Measurements from ENCODE around the gene ZDHHC8. TPM values are rescaled to one million over a fixed set of nuclear protein-coding genes. Genes with fewer than 3 reads are reported as not detected.

ZDHHC8 gene
- total and polyA plus RNA-seq, 5 donors, result 34.2 to 64.7 (median 54.9) TPM

DNA sequence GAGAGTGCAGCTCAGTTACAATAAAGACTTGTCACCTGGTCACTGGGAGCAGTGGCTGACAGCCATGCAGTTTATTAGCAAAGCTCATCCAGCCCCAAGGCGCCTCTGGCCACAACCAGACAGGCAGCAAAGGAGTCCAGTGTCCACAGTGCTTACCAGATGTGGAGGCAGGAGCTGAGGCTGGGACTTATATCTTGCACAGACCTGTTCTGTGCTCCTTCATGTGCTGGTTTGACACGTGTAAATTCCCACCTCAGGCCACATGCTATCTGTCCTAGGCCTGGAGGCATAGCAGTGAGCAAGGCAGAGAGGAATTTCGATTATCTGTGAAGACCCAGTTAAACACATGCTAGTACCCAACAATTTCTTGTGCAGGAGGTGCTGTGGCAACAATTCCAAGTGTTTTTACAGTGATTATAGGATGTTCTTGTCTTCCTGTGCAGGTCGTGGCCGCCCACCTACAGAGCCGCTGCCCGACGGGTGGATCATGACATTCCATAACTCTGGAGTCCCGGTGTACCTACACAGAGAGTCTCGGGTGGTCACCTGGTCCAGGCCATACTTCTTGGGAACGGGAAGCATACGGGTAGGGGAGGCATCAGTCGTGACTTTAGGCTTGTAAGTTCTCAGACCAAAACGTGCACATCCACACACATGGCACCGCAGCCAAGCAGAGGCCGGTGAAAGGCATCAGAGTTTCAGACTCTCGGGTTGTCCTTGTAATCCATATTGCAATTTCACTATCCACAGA is 42.2 kb upstream of the ZDHHC8 start:
- H3K9me3 ChIP-seq (ENCODE audit: control insufficient read depth, low read length), result no peaks in the 10 kb centered on the region
- DNase-seq (no peak), ATAC-seq (no peak)
- intact Hi-C loops (cut with DNase I), result no loop called here
- H3K4me1 ChIP-seq (ENCODE audit: control insufficient read depth, insufficient read depth, low read length), result peaks cover 8% of the 10 kb centered on the region
- no peaks in the 10 kb centered on the region for H3K27me3 ChIP-seq (ENCODE audit: control insufficient read depth, insufficient read depth)
- no peak overlapping the region for H3K27ac ChIP-seq (ENCODE audit: low read length)
- H3K4me3 ChIP-seq (ENCODE audit: low read length), result no peak overlapping the region
- WGBS, result 90% methylated on average over 17 of the region's 17 CpGs

DNA sequence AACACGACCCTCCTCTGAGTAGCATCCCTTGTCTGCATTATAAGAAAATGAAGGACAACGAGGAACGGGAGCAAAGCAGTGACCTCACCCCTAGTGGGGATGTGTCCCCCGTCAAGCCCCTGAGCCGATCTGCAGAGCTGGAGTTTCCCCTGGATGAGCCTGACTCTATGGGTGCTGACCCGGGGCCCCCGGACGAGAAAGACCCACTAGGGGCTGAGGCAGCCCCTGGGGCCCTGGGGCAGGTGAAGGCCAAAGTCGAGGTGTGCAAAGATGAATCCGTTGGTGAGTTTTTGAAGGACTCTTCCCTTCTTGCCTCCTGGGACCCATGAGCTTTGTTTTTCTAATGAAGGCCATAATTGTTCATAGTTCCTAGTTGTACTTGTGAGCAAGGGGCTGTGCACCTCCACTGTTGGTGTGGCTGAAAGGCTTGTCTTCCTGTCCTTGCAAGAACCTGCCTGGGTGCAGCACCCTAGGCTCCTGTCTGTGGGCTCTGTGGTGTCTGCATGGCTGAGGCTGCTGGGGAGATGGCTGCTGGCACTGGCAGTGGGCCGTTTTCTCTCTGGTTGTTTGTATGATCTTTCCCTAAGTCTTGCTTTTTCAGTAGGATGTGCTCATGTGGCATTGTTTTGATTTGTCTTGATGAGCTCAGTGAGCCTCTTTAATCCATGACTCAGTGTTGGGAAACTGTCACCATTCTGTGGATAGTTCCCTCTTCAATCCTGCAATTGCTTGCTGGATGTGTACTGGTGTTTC is 41.5 kb upstream of the ZDHHC8 start:
- no peaks in the 10 kb centered on the region for H3K27me3 ChIP-seq (ENCODE audit: control insufficient read depth, insufficient read depth)
- H3K4me1 ChIP-seq (ENCODE audit: control insufficient read depth, insufficient read depth, low read length), result peaks cover under 1% of the 10 kb centered on the region
- ATAC-seq (no peak), DNase-seq (no peak)
- no peak overlapping the region for H3K4me3 ChIP-seq (ENCODE audit: low read length)
- intact Hi-C loops (cut with DNase I), result loop anchor here in 1 of 4 donors (10.0 kb wide), 1 partner anchor 695 kb away; no protein-coding TSS in a partner anchor
- 91% methylated on average over 11 of the region's 11 CpGs for WGBS
- H3K9me3 ChIP-seq (ENCODE audit: control insufficient read depth, low read length), result no peaks in the 10 kb centered on the region
- no peak overlapping the region for H3K27ac ChIP-seq (ENCODE audit: low read length)

DNA sequence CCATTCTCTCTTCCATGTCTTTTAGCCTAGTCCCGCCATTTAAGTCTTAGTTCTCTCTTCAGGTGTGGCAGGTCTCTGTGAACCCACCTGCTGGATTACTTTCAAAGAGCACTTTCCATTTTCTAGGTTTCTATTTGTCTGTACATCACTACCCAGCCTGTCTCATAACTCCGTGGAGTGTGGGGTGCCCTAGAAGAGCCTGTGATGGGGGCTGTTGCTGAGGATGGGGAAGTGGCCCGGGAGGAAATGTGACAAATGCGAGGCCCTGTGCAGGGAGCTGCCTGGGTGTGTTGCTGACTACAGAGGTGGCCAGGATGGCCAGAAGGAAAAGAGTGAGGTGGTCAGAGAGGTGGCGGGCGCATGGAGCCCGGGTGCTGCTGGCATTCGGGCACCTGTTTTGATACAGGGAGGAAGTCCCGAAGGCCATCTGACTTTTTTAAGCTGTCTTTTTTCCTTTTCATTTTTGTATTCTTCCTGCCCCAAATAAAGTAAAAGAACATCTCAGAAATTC is 40.8 kb upstream of the ZDHHC8 start:
- DNase-seq (no peak), ATAC-seq (no peak)
- Histone ChIP-seq H3K4me3 (ENCODE audit: low read length) (no peak overlapping the region), H3K27ac (ENCODE audit: low read length) (no peak overlapping the region), H3K4me1 (ENCODE audit: control insufficient read depth, insufficient read depth, low read length) (no peaks in the 10 kb centered on the region), H3K9me3 (ENCODE audit: control insufficient read depth, low read length) (no peaks in the 10 kb centered on the region), H3K27me3 (ENCODE audit: control insufficient read depth, insufficient read depth) (no peaks in the 10 kb centered on the region)
- 88% methylated on average over 9 of the region's 9 CpGs for WGBS
- intact Hi-C loops (cut with DNase I), result loop anchor here in 1 of 4 donors (10.0 kb wide), 1 partner anchor 696 kb away; no protein-coding TSS in a partner anchor

DNA sequence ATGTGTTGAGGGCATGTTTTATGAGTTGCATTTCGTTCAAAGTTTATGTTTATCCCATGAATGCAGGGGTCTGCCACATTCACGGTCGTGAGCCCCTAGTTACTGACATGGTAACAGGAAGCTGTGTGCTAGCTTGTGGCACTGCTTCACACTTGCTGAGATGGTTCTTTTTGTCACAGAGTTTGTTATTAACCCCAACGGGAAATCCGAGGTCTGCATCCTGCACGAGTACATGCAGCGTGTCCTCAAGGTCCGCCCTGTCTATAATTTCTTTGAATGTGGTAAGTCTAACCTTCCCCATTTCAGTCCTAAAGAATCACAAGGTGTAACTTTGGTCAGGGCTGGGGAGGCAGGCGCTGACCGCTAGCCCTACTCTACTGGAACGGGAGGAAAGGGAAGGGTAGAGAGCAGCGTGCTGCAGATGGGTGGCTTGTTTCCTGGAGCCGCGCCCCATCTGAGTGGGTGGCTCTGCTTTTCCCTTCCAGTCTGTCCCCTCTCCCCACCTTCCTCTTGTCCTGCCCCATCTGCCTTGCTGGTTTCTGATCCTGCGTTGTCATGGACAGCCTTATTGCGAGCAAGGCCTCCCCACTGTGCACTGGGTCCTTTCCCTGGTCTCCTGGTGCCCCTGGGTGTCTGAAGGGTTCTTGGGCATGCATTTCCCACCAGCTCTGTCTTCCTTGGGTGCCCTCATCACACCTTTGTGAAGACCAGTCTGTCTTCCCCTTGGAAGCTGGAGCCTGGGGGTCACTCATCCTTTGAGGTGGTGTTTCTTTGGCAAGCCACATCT is 39.7 kb upstream of the ZDHHC8 start:
- H3K27me3 ChIP-seq (ENCODE audit: control insufficient read depth, insufficient read depth), result no peaks in the 10 kb centered on the region
- no peak for DNase-seq

DNA sequence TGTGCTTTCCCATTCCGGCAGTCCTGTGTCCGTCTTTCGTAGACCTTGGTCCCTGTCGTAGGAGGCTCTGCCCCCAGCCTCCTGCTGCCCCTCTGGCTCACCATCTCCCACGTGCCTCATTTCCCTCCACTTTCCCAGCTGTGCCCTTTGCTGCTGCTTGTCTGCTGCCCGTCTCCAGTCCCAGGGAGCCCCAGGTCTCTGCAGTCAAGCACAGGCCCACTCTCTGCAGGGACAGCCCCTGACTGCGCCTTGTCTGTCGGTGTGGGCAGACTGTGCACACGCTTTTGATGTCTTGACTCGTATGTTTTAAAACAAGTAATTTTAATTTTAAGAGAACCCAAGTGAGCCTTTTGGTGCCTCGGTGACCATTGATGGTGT is 39.1 kb upstream of the ZDHHC8 start:
- Histone ChIP-seq H3K27ac (ENCODE audit: low read length) (no peak overlapping the region), H3K4me1 (ENCODE audit: control insufficient read depth, insufficient read depth, low read length) (no peaks in the 10 kb centered on the region), H3K9me3 (ENCODE audit: control insufficient read depth, low read length) (no peaks in the 10 kb centered on the region), H3K27me3 (ENCODE audit: control insufficient read depth, insufficient read depth) (no peaks in the 10 kb centered on the region), H3K4me3 (ENCODE audit: low read length) (no peak overlapping the region)
- no peak for ATAC-seq
- DNase-seq, result no peak
- 92% methylated on average over 11 of the region's 11 CpGs for WGBS
- intact Hi-C loops (cut with DNase I), result loop anchor here in 1 of 4 donors (10.0 kb wide), 1 partner anchor 698 kb away; no protein-coding TSS in a partner anchor

More for the DNA sequence above, 39.7 kb upstream of the ZDHHC8 start:
- WGBS, result 92% methylated on average over 16 of the region's 16 CpGs
- no peak overlapping the region for H3K27ac ChIP-seq (ENCODE audit: low read length)
- intact Hi-C loops (cut with DNase I), result loop anchor here in 1 of 4 donors (10.0 kb wide), 1 partner anchor 697 kb away; no protein-coding TSS in a partner anchor
- H3K9me3 ChIP-seq (ENCODE audit: control insufficient read depth, low read length), result no peaks in the 10 kb centered on the region
- H3K4me1 ChIP-seq (ENCODE audit: control insufficient read depth, insufficient read depth, low read length), result no peaks in the 10 kb centered on the region
- H3K4me3 ChIP-seq (ENCODE audit: low read length), result no peak overlapping the region
- no peak for ATAC-seq

DNA sequence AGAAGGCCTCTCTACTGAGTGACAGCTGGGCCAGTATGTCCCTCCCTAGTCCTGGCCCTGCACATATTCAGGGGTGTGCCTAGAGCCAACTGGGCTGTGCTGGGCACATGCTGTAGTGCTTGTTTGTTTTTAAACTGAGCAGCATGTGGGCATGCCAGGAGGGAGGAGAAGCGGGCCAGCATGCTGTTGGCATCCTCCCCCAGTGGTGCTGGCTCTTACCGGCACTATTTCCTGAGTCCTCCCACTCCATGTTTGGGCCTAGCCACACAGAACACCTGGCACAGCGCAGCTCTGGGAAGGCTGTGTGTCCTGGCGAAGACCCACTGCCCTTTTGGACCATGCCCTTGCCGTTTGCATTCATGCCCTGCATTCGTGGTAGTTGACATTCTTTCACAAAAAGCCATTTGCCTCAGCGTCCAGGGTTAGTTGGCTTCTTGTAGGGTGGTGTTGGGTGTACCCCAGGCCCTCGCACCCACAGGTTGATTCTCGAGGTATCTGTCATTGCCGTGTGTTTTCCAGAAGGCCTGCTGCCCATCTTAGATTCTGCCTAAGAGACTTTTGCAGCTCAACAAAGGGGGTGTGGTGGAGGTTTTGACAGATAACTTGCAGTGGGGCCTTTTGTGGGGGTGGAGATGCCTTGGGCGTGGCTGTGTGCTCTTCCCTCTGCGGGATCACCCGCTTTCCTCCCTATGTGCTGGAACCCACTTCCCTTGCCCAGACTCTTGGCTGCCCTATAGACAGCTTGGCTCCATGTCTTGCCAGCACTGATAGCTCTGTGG is 38.0 kb upstream of the ZDHHC8 start:
- Histone ChIP-seq H3K4me3 (ENCODE audit: low read length) (no peak overlapping the region), H3K4me1 (ENCODE audit: control insufficient read depth, insufficient read depth, low read length) (no peaks in the 10 kb centered on the region), H3K27ac (ENCODE audit: low read length) (no peak overlapping the region), H3K9me3 (ENCODE audit: control insufficient read depth, low read length) (no peaks in the 10 kb centered on the region), H3K27me3 (ENCODE audit: control insufficient read depth, insufficient read depth) (no peaks in the 10 kb centered on the region)
- intact Hi-C loops (cut with DNase I), result loop anchor here in 1 of 4 donors (10.0 kb wide), 1 partner anchor 699 kb away; no protein-coding TSS in a partner anchor
- DNase-seq (no peak), ATAC-seq (peak; percentile 68 to 86)
- WGBS, result 90% methylated on average over 13 of the region's 13 CpGs

DNA sequence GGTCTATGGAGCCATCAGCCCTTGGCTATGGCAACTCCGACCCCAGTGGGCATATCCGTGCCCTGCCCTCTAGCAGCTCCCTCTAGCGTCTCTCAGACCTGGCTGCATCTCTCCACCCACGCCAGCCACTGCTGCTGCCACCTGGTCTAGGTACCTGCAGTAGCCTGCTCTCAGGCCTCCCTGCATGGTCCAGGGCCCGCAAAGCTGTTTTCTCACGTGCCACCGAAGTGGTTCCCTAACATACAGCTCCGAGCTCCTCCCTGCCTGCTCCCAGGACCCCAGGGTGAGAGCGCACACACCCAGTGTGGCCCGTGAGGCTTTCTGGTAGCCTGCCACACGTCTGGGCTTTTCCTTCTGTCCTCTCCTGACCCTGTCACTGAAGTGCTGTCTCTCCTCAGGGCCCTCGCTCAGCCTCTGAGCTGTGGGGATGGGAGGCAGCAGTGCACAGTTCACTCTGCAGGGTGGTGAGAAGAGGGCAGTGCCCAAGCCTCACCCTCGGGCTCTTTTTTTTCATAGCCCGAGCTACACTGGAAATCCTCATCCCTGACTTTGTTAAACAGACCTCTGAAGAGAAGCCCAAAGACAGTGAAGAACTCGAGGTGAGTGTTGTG is 37.3 kb upstream of the ZDHHC8 start:
- no peaks in the 10 kb centered on the region for H3K9me3 ChIP-seq (ENCODE audit: control insufficient read depth, low read length)
- DNase-seq (no peak), ATAC-seq (peak in 1 of 2 donors; percentile 12)
- intact Hi-C loops (cut with DNase I), result loop anchor here in 1 of 4 donors (10.0 kb wide), 1 partner anchor 700 kb away; no protein-coding TSS in a partner anchor
- H3K27me3 ChIP-seq (ENCODE audit: control insufficient read depth, insufficient read depth), result no peaks in the 10 kb centered on the region
- H3K4me1 ChIP-seq (ENCODE audit: control insufficient read depth, insufficient read depth, low read length), result no peaks in the 10 kb centered on the region
- H3K4me3 ChIP-seq (ENCODE audit: low read length), result no peak overlapping the region
- 94% methylated on average over 15 of the region's 15 CpGs for WGBS
- H3K27ac ChIP-seq (ENCODE audit: low read length), result no peak overlapping the region

DNA sequence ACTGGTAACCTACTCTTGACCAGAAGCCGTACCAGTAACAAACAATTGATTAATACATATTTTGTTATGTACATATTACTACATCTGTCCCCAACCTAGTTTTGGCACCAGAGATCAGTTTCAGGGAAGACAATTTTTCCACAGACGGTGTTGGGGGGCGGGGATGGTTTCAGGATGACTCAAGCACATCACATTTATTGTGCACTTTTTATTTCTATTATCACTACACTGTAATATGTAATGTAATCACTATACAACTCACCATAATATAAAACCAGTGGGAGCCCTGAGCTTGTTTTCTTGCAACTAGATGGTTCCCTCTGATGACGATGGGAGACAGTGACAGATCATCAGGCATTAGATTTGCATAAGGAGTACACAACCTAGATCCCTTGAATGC is 36.1 kb upstream of the ZDHHC8 start:
- 96% methylated on average over 4 of the region's 4 CpGs for WGBS
- DNase-seq (no peak), ATAC-seq (no peak)
- H3K4me1 ChIP-seq (ENCODE audit: control insufficient read depth, insufficient read depth, low read length), result no peaks in the 10 kb centered on the region
- H3K4me3 ChIP-seq (ENCODE audit: low read length), result no peak overlapping the region
- H3K27me3 ChIP-seq (ENCODE audit: control insufficient read depth, insufficient read depth), result no peaks in the 10 kb centered on the region
- no peak overlapping the region for H3K27ac ChIP-seq (ENCODE audit: low read length)
- H3K9me3 ChIP-seq (ENCODE audit: control insufficient read depth, low read length), result no peaks in the 10 kb centered on the region
- intact Hi-C loops (cut with DNase I), result loop anchor here in 1 of 4 donors (10.0 kb wide), 1 partner anchor 701 kb away; no protein-coding TSS in a partner anchor

DNA sequence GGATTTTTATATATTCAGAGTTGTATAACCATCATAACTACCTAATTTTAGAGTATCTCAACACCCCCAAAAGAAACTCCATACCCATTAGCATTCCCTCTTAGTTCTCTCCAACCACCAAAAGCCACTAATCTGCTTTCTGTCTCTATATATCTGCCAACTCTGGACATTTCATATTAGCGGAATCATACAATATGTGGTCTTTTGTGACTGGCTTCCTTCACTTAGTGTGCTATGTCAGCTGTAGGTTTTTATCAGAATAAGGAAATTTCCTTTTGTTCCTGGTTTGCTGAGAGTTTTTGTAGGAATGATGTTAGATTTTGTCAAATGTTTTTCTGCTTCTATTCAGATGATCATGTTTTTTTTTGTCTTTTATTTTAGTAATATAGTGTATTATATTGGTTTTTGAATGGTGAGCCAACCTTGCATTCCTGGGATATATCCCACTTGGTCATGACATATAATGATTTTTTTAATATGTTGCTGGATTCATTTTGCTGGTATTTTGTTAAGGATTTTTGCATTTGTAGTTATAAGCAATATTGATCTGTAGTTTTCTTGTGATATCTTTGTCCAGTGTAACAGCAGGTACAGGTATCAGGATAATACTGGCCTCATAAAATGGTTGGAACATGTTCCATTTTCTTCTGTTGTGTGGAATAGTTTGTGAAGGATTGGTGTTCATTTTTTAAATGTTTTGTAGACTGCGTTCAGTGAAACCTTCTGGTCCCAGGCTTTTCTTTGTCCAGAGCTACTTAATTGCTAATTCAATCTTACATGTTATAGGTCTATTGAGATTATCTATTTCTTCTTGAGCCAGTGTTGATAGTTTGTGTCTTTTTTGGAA is 34.8 kb upstream of the ZDHHC8 start:
- Histone ChIP-seq H3K4me1 (ENCODE audit: control insufficient read depth, insufficient read depth, low read length) (no peaks in the 10 kb centered on the region), H3K9me3 (ENCODE audit: control insufficient read depth, low read length) (no peaks in the 10 kb centered on the region), H3K27me3 (ENCODE audit: control insufficient read depth, insufficient read depth) (no peaks in the 10 kb centered on the region), H3K4me3 (ENCODE audit: low read length) (no peak overlapping the region), H3K27ac (ENCODE audit: low read length) (no peak overlapping the region)
- ATAC-seq (no peak), DNase-seq (no peak)
- over 99% methylated on average over 2 of the region's 2 CpGs for WGBS
- intact Hi-C loops (cut with DNase I), result loop anchor here in 1 of 4 donors (10.0 kb wide), 1 partner anchor 702 kb away; no protein-coding TSS in a partner anchor

All from right cardiac atrium (tissue), 5 donors.